Smooth muscle cell (in vitro differentiated cells): ENCODE results near the gene ST8SIA5. TPM values are rescaled to one million over a fixed set of nuclear protein-coding genes. Genes with fewer than 3 reads are reported as not detected.

Source experiments
- DNase-seq: peaks from one replicate; lab custom pipeline; 2025; ENCODE audit not compliant: unreplicated experiment; lab: John Stamatoyannopoulos, UW
- H2AFZ ChIP-seq: fragments of 200-600 bp; sonication (generic); 2 replicates; pipeline ENCODE4 v1.6.0; 2016; ENCODE audit warnings: antibody characterized with exemption, low read depth, mild to moderate bottlenecking
- H3F3A ChIP-seq: fragments of 200-600 bp; sonication (generic); 2 replicates; pipeline ENCODE4 v1.6.0; 2017; ENCODE audit warnings: antibody characterized with exemption, low read depth
- H3K27ac ChIP-seq: fragments of 200-600 bp; sonication (generic); 2 replicates; pipeline ENCODE4 v1.5.1; 2016; ENCODE audit warnings: low read depth, mild to moderate bottlenecking
- H3K27me3 ChIP-seq: fragments of 200-600 bp; sonication (generic); 2 replicates; pipeline ENCODE4 v1.6.1; 2016; ENCODE audit warnings: low read depth, mild to moderate bottlenecking
- H3K36me3 ChIP-seq: fragments of 200-600 bp; sonication (generic); 2 replicates; pipeline ENCODE4 v1.5.1; 2016; ENCODE audit warnings: low read depth
- H3K4me1 ChIP-seq: fragments of 200-600 bp; sonication (generic); 2 replicates; pipeline ENCODE4 v1.5.1; 2016; ENCODE audit warnings: low read depth
- H3K4me2 ChIP-seq: fragments of 200-600 bp; sonication (generic); 2 replicates; pipeline ENCODE4 v1.6.0; 2016; ENCODE audit warnings: mild to moderate bottlenecking
- H3K4me3 ChIP-seq: fragments of 200-600 bp; sonication (generic); 2 replicates; pipeline ENCODE4 v1.5.1; 2016; ENCODE audit warnings: mild to moderate bottlenecking
- H3K79me2 ChIP-seq: fragments of 200-600 bp; sonication (generic); 2 replicates; pipeline ENCODE4 v1.6.0; 2016; ENCODE audit warnings: low read depth, mild to moderate bottlenecking
- H3K9ac ChIP-seq: fragments of 200-600 bp; sonication (generic); 2 replicates; pipeline ENCODE4 v1.6.0; 2016; ENCODE audit warnings: low read depth
- H3K9me3 ChIP-seq: fragments of 200-600 bp; sonication (generic); replicated peaks from 2 replicates; pipeline ENCODE4 v1.5.1; 2016; ENCODE audit warnings: low read depth
- H4K20me1 ChIP-seq: fragments of 200-600 bp; sonication (generic); 2 replicates; pipeline ENCODE4 v1.6.0; 2016; ENCODE audit warnings: low read depth
- WGBS: methylation state at CpG from one replicate; pipeline ENCODE4 v1.1.7; 2016; ENCODE audit warnings: low lambda C conversion rate; 5-methylcytosine and 5-hydroxymethylcytosine counted together
- polyA plus RNA-seq: library from polyadenylated mRNA; unstranded; fragments of >200 nt; fragmentation: Nextera tagmentation; extraction: Ambion mirVana; gene quantifications from 2 replicates; pipeline ENCODE4 v1.2.1, GENCODE V29; 2016
- total RNA-seq: library from RNA; depleted of rRNA; stranded (reverse); fragments of >200 nt; gene quantifications from 2 replicates; pipeline ENCODE4 v1.2.3, GENCODE V29; 2014
- TF ChIP-seq, protein P1 (sequence below): fragments of 200-600 bp; sonication (generic); IDR thresholded peaks from 2 replicates; pipeline ENCODE4 v1.5.1; 2017; ENCODE audit warnings: borderline replicate concordance, mild to moderate bottlenecking, antibody characterized with exemption; ENCODE audit not compliant: insufficient read depth, poor library complexity, severe bottlenecking

The ST8SIA5 gene
- total and polyA plus RNA-seq, 2 experiments from 2014 or later, result 0.22 TPM; not detected in 1

GRCh38 chr18:46683252-46683651 is 73.6 kb downstream of the ST8SIA5 start:
- Histone ChIP-seq H2AFZ (no peak overlapping the region), H4K20me1 (no peaks in the 10 kb centered on the region), H3K36me3 (no peaks in the 10 kb centered on the region), H3K9ac (no peak overlapping the region), H3K4me3 (no peak overlapping the region), H3K4me1 (no peaks in the 10 kb centered on the region), H3K27me3 (no peaks in the 10 kb centered on the region), H3K27ac (no peak overlapping the region), H3F3A (no peaks in the 10 kb centered on the region), H3K9me3 (no peaks in the 10 kb centered on the region), H3K4me2 (no peak overlapping the region), H3K79me2 (no peaks in the 10 kb centered on the region)
- 87% methylated on average over 4 of the region's 4 CpGs for WGBS
- TF ChIP-seq, protein P1, sequence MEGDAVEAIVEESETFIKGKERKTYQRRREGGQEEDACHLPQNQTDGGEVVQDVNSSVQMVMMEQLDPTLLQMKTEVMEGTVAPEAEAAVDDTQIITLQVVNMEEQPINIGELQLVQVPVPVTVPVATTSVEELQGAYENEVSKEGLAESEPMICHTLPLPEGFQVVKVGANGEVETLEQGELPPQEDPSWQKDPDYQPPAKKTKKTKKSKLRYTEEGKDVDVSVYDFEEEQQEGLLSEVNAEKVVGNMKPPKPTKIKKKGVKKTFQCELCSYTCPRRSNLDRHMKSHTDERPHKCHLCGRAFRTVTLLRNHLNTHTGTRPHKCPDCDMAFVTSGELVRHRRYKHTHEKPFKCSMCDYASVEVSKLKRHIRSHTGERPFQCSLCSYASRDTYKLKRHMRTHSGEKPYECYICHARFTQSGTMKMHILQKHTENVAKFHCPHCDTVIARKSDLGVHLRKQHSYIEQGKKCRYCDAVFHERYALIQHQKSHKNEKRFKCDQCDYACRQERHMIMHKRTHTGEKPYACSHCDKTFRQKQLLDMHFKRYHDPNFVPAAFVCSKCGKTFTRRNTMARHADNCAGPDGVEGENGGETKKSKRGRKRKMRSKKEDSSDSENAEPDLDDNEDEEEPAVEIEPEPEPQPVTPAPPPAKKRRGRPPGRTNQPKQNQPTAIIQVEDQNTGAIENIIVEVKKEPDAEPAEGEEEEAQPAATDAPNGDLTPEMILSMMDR, result no peak
- DNase-seq, result no peak

DNA sequence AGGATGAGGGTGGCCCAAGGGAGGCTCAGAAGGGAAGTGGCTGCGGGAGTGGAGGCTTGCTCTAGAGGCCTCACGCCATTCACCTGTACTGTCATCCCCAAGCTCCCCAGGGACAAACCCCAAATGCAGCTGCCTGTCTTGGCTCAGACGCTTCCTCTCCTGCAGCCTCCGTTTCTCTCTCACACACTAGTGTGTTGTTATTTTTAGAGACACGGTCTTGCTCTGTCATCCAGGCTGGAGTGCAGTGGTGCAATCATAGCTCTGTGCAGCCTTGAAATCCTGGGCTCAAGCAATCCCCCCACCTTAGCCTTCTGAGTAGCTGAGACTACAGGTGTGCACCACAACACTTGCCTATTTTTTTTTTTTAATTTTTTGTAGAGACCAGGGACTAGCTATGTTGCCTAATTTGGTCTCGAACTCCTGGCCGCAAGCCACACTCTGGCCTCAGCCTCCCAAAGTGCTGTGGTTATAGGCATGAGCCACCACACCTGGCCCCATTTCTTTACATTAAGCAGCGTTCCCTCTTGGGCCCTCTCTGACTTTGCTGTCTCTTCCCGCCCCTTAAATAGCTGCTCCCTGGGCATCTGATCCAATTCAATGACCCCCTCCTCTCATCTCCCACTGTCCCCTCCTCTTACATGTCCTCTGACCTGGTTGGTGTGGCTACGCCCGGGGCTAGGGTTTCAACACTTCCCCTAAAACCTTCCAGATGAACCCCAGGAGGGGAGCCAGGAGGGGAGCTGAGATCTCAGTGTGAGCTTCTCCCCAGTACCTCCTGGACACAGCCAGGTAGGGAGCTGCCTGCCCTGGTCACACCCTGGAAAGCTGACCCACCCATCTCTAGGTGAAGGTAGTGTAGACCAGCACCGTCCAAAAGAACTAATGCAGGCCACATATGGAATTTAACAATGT is 75.8 kb downstream of the ST8SIA5 start:
- H3K4me1 ChIP-seq, result no peaks in the 10 kb centered on the region
- no peaks in the 10 kb centered on the region for H4K20me1 ChIP-seq
- TF ChIP-seq, protein P1, result no peak
- H3K9me3 ChIP-seq, result no peaks in the 10 kb centered on the region
- H3K27me3 ChIP-seq, result no peaks in the 10 kb centered on the region
- H3K9ac ChIP-seq, result no peak overlapping the region
- H3K27ac ChIP-seq, result no peak overlapping the region
- no peak overlapping the region for H2AFZ ChIP-seq
- H3F3A ChIP-seq, result no peaks in the 10 kb centered on the region
- no peak overlapping the region for H3K4me2 ChIP-seq
- no peak overlapping the region for H3K4me3 ChIP-seq
- no peaks in the 10 kb centered on the region for H3K36me3 ChIP-seq
- H3K79me2 ChIP-seq, result no peaks in the 10 kb centered on the region
- no peak for DNase-seq
- WGBS, result 91% methylated on average over 12 of the region's 12 CpGs

- Histone ChIP-seq H3K27me3 (no peaks in the 10 kb centered on the region), H4K20me1 (no peaks in the 10 kb centered on the region), H3K27ac (no peak overlapping the region), H2AFZ (no peak overlapping the region), H3K4me1 (no peaks in the 10 kb centered on the region), H3K4me2 (no peak overlapping the region), H3K9me3 (no peaks in the 10 kb centered on the region), H3F3A (no peaks in the 10 kb centered on the region), H3K36me3 (no peaks in the 10 kb centered on the region), H3K9ac (no peak overlapping the region), H3K79me2 (no peaks in the 10 kb centered on the region), H3K4me3 (no peak overlapping the region)
- DNase-seq, result no peak
- WGBS, result 95% methylated on average over 52 of the region's 52 CpGs
- TF ChIP-seq, protein P1, result no peak
These were observed 76.8 kb downstream of the ST8SIA5 start for GRCh38 chr18:46679846-46680598.
